HG03442 (cell line): ENCODE results near the gene MYO18A.
A peak's percentile ranks its signal among the peaks of the same experiment; 100 is the strongest.
"Not testable (repeated sequence)": the region's sequence is repeated elsewhere in the genome, so short reads cannot be mapped to it uniquely, and the experiment has no call there.

ENCODE experiments used
- ATAC-seq: cut with Tn5 transposase; IDR thresholded peaks from one replicate; pipeline ENCODE4 v1.9.1; 2021; ENCODE audit warnings: mild to moderate bottlenecking, moderate library complexity; ENCODE audit not compliant: unreplicated experiment

The MYO18A gene

GRCh38 chr17:29148790-29149430 lies 31.3 kb downstream of the MYO18A start:
- ATAC-seq, result peak; percentile 76

GRCh38 chr17:29148257-29148789 lies 31.9 kb downstream of the MYO18A start:
- ATAC-seq, result no peak

- ATAC-seq, result no peak
Measured at GRCh38 chr17:29147682-29148081, 32.5 kb downstream of the MYO18A start.

- not testable (repeated sequence) for ATAC-seq
Measured at GRCh38 chr17:29147228-29147627, 33.0 kb downstream of the MYO18A start.

- ATAC-seq, result no peak
Measured at GRCh38 chr17:29146369-29146972, 33.7 kb downstream of the MYO18A start.

- ATAC-seq, result peak; percentile 34
Measured at GRCh38 chr17:29145289-29146073, 34.7 kb downstream of the MYO18A start.

GRCh38 chr17:29143894-29144293 lies 36.3 kb downstream of the MYO18A start:
- no peak for ATAC-seq

GRCh38 chr17:29141514-29141876 lies 38.7 kb downstream of the MYO18A start:
- ATAC-seq, result no peak

GRCh38 chr17:29140631-29141513 lies 39.3 kb downstream of the MYO18A start:
- no peak for ATAC-seq

GRCh38 chr17:29140051-29140621 lies 40.1 kb downstream of the MYO18A start:
- ATAC-seq, result peak; percentile 43

- ATAC-seq, result no peak
Measured at GRCh38 chr17:29138971-29139691, 41.1 kb downstream of the MYO18A start.

GRCh38 chr17:29138184-29138955 lies 41.8 kb downstream of the MYO18A start:
- no peak for ATAC-seq

- no peak for ATAC-seq
Measured at GRCh38 chr17:29136998-29137730, 43.0 kb downstream of the MYO18A start.

GRCh38 chr17:29135464-29135863 lies 44.7 kb downstream of the MYO18A start:
- no peak for ATAC-seq

- no peak for ATAC-seq
Measured at GRCh38 chr17:29133121-29133713, 47.0 kb downstream of the MYO18A start.

- no peak for ATAC-seq
Measured at GRCh38 chr17:29131814-29132682, 48.1 kb downstream of the MYO18A start.

GRCh38 chr17:29129731-29130130 lies 50.5 kb downstream of the MYO18A start:
- no peak for ATAC-seq
